Panc1 (cell line): ENCODE results near the gene UQCRQ. TPM values are rescaled to one million over a fixed set of nuclear protein-coding genes. Genes with fewer than 3 reads are reported as not detected.

Source experiments
- ATAC-seq: fragments of 200-7000 bp; cut with Tn5 transposase; 2 replicates; pipeline ENCODE4 v1.9.1; 2020; ENCODE audit warnings: mild to moderate bottlenecking, moderate library complexity
- BruUV-seq: library from RNA; stranded (reverse); fragments of 400-500 nt; replicated peaks from 2 replicates; lab custom pipeline; 2021; lab: Mats Ljungman, UMichigan
- CTCF ChIA-PET: fragments of 300-600 bp; sonication (Branson Sonifier 250); formaldehyde crosslinking; loops from one replicate; lab custom pipeline; 2022; ENCODE audit warnings: antibody characterized with exemption; lab: Charles Lee
- POLR2A ChIA-PET: fragments of 300-600 bp; sonication (Branson Sonifier 250); formaldehyde crosslinking; loops from one replicate; lab custom pipeline; 2022; ENCODE audit warnings: antibody characterized with exemption; lab: Charles Lee
- DNase-seq: peaks from one replicate; pipeline ENCODE4 v3.0.0-alpha.2; 2010; ENCODE audit warnings: low read depth, low spot score
- H3K27ac ChIP-seq: 2 replicates; pipeline ENCODE4 v1.5.1; 2011; ENCODE audit warnings: mild to moderate bottlenecking, low read length, inconsistent platforms
- H3K27me3 ChIP-seq: fragments of 200-500 bp; sonication (Bioruptor generic); 2 replicates; pipeline ENCODE4 v1.6.0; 2014; ENCODE audit warnings: low read length, inconsistent platforms; ENCODE audit not compliant: control insufficient read depth, insufficient read depth
- H3K36me3 ChIP-seq: fragments of 200-500 bp; sonication (Bioruptor generic); 2 replicates; pipeline ENCODE4 v1.5.1; 2014; ENCODE audit warnings: inconsistent platforms, mild to moderate bottlenecking, low read length, moderate library complexity; ENCODE audit not compliant: control insufficient read depth, insufficient read depth
- H3K4me1 ChIP-seq: 2 replicates; pipeline ENCODE4 v1.5.1; 2011; ENCODE audit warnings: inconsistent platforms, mild to moderate bottlenecking, low read length, moderate library complexity; ENCODE audit not compliant: control insufficient read depth, insufficient read depth
- H3K4me3 ChIP-seq, 2 experiments: 2 replicates each; pipeline ENCODE4 v1.5.1; 2011 to 2012; ENCODE audit warnings: low read depth in 2 of 2, low read length in 2 of 2, mild to moderate bottlenecking in 2 of 2, inconsistent platforms in 1 of 2, moderate library complexity in 1 of 2
- H3K9me3 ChIP-seq: fragments of 200-500 bp; sonication (Bioruptor generic); 2 replicates; pipeline ENCODE4 v1.5.1; 2014; ENCODE audit warnings: low read depth, mild to moderate bottlenecking, inconsistent platforms, low read length, moderate library complexity; ENCODE audit not compliant: control insufficient read depth, insufficient read depth
- POLR2AphosphoS5 ChIP-seq: IDR thresholded peaks from 2 replicates; pipeline ENCODE4 v1.6.1; 2012; ENCODE audit warnings: mild to moderate bottlenecking, low read depth, low read length, moderate library complexity
- SIN3A ChIP-seq: IDR thresholded peaks from 2 replicates; pipeline ENCODE4 v1.6.1; 2012; ENCODE audit warnings: low read depth, mild to moderate bottlenecking, low read length, moderate library complexity, borderline replicate concordance; ENCODE audit not compliant: insufficient read depth
- TCF7L2 ChIP-seq: IDR thresholded peaks from 2 replicates; pipeline ENCODE4 v1.6.1; 2011; ENCODE audit warnings: mild to moderate bottlenecking, low read depth, low read length, inconsistent platforms
- in situ Hi-C: cut with HindIII; loops from 2 replicates; pipeline ENCODE4 v1.10.0; 2016; ENCODE audit warnings: low sequenced_read_pairs, low pct_unique_long_range_greater_than_20kb
- intact Hi-C: fragments of 100-400 bp; cut with micrococcal nuclease; formaldehyde crosslinking; loops from one replicate; pipeline ENCODE4 v1.10.0; 2022; ENCODE audit not compliant: unreplicated experiment
- total RNA-seq: library from RNA; stranded (reverse); gene quantifications from one replicate; pipeline ENCODE4 v1.2.1, GENCODE V29; 2021; ENCODE audit not compliant: unreplicated experiment
- TF ChIP-seq, protein P1 (sequence below): fragments of 450-650 bp; IDR thresholded peaks from 2 replicates; pipeline ENCODE4 v1.5.1; 2017; ENCODE audit warnings: mild to moderate bottlenecking
- TF ChIP-seq, protein P2 (sequence below), 2 experiments: IDR thresholded peaks; 2 replicates each; pipeline ENCODE4 v1.6.1; 2011 to 2012; ENCODE audit warnings: low read depth in 2 of 2, control low read depth in 1 of 2, low read length in 1 of 2, mild to moderate bottlenecking in 1 of 2, moderate library complexity in 1 of 2; ENCODE audit not compliant: insufficient read depth in 1 of 2

The UQCRQ gene
- total RNA-seq, 1 experiment from 2014 or later: 475 TPM

DNA sequence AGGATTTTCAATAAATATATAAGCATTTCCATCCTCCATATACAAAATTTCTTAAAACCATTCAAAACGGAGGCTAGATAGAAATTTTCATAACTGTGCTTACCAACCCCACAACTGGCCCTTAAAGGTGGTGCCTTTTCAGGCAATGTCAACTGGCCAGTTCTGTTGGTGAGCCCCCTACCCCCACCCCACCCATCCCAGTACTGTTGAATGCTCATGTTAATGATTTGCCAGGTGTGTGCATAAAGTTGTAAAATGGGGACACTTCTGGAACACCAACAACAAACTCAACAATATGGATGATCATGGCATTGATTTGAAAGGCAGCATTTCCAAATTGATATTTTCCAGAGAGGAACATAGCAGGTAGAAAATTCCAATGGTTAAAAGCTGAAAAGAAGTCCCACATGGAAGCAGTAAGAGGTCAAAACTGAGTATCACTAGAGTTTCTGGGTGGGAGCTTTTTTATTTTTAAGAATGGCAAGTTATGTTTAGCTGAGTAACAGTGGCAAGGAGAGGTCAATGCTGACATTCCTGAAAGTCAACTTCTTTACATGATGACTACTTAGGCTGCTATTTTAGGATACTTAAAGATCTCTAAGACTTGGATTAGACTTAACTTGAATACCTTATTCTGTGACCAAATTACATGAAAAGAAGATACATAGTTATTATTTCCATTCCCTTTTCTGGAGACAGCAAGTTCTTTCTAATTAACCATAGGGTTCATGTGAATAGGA is 9.7 kb downstream of the UQCRQ start:
- Histone ChIP-seq H3K4me1 (no peaks in the 10 kb centered on the region), H3K4me3 (no peak overlapping the region), H3K9me3 (no peaks in the 10 kb centered on the region), H3K27ac (no peak overlapping the region), H3K27me3 (no peaks in the 10 kb centered on the region), H3K36me3 (peaks cover 22% of the 10 kb centered on the region)
- CTCF ChIA-PET: no interaction called here
- TF ChIP-seq, protein P1, sequence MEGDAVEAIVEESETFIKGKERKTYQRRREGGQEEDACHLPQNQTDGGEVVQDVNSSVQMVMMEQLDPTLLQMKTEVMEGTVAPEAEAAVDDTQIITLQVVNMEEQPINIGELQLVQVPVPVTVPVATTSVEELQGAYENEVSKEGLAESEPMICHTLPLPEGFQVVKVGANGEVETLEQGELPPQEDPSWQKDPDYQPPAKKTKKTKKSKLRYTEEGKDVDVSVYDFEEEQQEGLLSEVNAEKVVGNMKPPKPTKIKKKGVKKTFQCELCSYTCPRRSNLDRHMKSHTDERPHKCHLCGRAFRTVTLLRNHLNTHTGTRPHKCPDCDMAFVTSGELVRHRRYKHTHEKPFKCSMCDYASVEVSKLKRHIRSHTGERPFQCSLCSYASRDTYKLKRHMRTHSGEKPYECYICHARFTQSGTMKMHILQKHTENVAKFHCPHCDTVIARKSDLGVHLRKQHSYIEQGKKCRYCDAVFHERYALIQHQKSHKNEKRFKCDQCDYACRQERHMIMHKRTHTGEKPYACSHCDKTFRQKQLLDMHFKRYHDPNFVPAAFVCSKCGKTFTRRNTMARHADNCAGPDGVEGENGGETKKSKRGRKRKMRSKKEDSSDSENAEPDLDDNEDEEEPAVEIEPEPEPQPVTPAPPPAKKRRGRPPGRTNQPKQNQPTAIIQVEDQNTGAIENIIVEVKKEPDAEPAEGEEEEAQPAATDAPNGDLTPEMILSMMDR: no peak
- TF ChIP-seq POLR2AphosphoS5 (no peak), TCF7L2 (no peak)
- TF ChIP-seq, protein P2, sequence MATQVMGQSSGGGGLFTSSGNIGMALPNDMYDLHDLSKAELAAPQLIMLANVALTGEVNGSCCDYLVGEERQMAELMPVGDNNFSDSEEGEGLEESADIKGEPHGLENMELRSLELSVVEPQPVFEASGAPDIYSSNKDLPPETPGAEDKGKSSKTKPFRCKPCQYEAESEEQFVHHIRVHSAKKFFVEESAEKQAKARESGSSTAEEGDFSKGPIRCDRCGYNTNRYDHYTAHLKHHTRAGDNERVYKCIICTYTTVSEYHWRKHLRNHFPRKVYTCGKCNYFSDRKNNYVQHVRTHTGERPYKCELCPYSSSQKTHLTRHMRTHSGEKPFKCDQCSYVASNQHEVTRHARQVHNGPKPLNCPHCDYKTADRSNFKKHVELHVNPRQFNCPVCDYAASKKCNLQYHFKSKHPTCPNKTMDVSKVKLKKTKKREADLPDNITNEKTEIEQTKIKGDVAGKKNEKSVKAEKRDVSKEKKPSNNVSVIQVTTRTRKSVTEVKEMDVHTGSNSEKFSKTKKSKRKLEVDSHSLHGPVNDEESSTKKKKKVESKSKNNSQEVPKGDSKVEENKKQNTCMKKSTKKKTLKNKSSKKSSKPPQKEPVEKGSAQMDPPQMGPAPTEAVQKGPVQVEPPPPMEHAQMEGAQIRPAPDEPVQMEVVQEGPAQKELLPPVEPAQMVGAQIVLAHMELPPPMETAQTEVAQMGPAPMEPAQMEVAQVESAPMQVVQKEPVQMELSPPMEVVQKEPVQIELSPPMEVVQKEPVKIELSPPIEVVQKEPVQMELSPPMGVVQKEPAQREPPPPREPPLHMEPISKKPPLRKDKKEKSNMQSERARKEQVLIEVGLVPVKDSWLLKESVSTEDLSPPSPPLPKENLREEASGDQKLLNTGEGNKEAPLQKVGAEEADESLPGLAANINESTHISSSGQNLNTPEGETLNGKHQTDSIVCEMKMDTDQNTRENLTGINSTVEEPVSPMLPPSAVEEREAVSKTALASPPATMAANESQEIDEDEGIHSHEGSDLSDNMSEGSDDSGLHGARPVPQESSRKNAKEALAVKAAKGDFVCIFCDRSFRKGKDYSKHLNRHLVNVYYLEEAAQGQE (IDR thresholded peaks at IDR 0.05; ENCODE audit: insufficient read depth in 1 of 2, low read depth in 2 of 2, low read length in 1 of 2): no peak
- POLR2A ChIA-PET: interaction anchor here (0.6 kb wide), 1 partner anchor 15 kb away, joined by 5 read pairs; no protein-coding TSS in a partner anchor
- ATAC-seq (no peak), DNase-seq (no peak)
- BruUV-seq: TSS peak; percentile 51
- intact Hi-C loops: no loop called here
- in situ Hi-C loops: no loop called here

DNA sequence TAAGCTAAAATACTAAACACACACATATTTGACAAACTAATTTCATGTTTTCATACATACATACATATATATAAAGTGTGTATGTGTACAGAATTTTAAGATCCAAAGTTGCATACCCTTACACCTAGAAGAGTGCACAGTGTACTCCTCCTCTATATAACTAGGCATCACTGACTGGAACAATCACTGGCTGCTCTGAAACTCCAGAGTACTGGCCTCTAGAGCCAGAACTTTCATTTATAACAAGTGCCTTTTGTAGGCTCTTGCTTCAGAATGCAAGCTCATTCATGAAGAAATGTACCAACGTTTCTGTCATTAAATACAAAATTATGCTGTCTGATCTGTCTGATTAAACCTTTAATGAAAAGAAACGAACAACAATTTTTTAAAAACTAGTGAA is 11.0 kb downstream of the UQCRQ start:
- TF ChIP-seq TCF7L2: no peak
- no peak for TF ChIP-seq POLR2AphosphoS5
- TF ChIP-seq, protein P1: no peak
- TF ChIP-seq, protein P2 (IDR thresholded peaks at IDR 0.05; ENCODE audit: insufficient read depth in 1 of 2, low read depth in 2 of 2, low read length in 1 of 2): no peak
- no peak for TF ChIP-seq SIN3A
- in situ Hi-C loops: no loop called here
- ATAC-seq (no peak), DNase-seq (no peak)
- ChIA-PET POLR2A (no interaction called here), CTCF (no interaction called here)
- peaks cover 28% of the 10 kb centered on the region for H3K36me3 ChIP-seq
- no peaks in the 10 kb centered on the region for H3K27me3 ChIP-seq
- no peak overlapping the region for H3K4me3 ChIP-seq
- no peaks in the 10 kb centered on the region for H3K4me1 ChIP-seq
- intact Hi-C loops: no loop called here
- H3K27ac ChIP-seq: no peak overlapping the region
- no peaks in the 10 kb centered on the region for H3K9me3 ChIP-seq
- BruUV-seq: no TSS peak
